GM23338 (cell line): ENCODE data around the gene PTGR3. TPM values are rescaled to one million over a fixed set of nuclear protein-coding genes. Genes with fewer than 3 reads are reported as not detected.

Experiments used
- ATAC-seq: fragments of 200-7000 bp; cut with Tn5 transposase; 3 replicates; pipeline ENCODE4 v1.9.1; 2020
- DNase-seq: peaks from one replicate; pipeline ENCODE4 v3.0.0-alpha.2; 2015; ENCODE audit warnings: low spot score
- H2AFZ ChIP-seq: fragments of 200-600 bp; sonication (generic); 2 replicates; pipeline ENCODE4 v1.8.0; 2016; ENCODE audit warnings: antibody characterized with exemption, mild to moderate bottlenecking, moderate library complexity
- H3F3A ChIP-seq: fragments of 200-600 bp; sonication (generic); replicated peaks from 2 replicates; pipeline ENCODE4 v1.8.0; 2017; ENCODE audit warnings: antibody characterized with exemption, mixed run types, low read depth
- H3K27ac ChIP-seq: fragments of 200-600 bp; sonication (generic); 2 replicates; pipeline ENCODE4 v1.6.1; 2016; ENCODE audit warnings: low read depth
- H3K27me3 ChIP-seq: fragments of 200-600 bp; sonication (generic); 2 replicates; pipeline ENCODE4 v1.8.0; 2016; ENCODE audit warnings: mild to moderate bottlenecking, mixed run types, moderate library complexity; ENCODE audit not compliant: insufficient read depth
- H3K36me3 ChIP-seq: fragments of 200-600 bp; sonication (generic); 2 replicates; pipeline ENCODE4 v1.8.0; 2016; ENCODE audit warnings: mild to moderate bottlenecking; ENCODE audit not compliant: insufficient read depth
- H3K4me1 ChIP-seq: fragments of 200-600 bp; sonication (generic); 2 replicates; pipeline ENCODE4 v1.8.0; 2016; ENCODE audit warnings: mild to moderate bottlenecking, moderate library complexity; ENCODE audit not compliant: insufficient read depth
- H3K4me2 ChIP-seq: fragments of 200-600 bp; sonication (generic); 2 replicates; pipeline ENCODE4 v1.7.1; 2017; ENCODE audit warnings: mixed run types
- H3K4me3 ChIP-seq: fragments of 200-600 bp; sonication (generic); 2 replicates; pipeline ENCODE4 v1.6.1; 2016; ENCODE audit warnings: mixed run types
- H3K79me2 ChIP-seq: fragments of 200-600 bp; sonication (generic); replicated peaks from 2 replicates; pipeline ENCODE4 v1.8.0; 2017; ENCODE audit warnings: mild to moderate bottlenecking; ENCODE audit not compliant: insufficient read depth
- H3K9me2 ChIP-seq: fragments of 200-600 bp; sonication (generic); 2 replicates; pipeline ENCODE4 v1.8.0; 2017; ENCODE audit not compliant: insufficient read depth
- H4K20me1 ChIP-seq: fragments of 200-600 bp; sonication (generic); replicated peaks from 2 replicates; pipeline ENCODE4 v1.8.0; 2017; ENCODE audit warnings: mild to moderate bottlenecking; ENCODE audit not compliant: insufficient read depth
- H3K27ac Mint-ChIP-seq: 2 replicates; pipeline ENCODE4 v1.8.0; 2020; ENCODE audit warnings: inconsistent platforms, mild to moderate bottlenecking, moderate library complexity, mixed read lengths
- H3K27me3 Mint-ChIP-seq: 3 replicates; pipeline ENCODE4 v1.8.0; 2022; ENCODE audit warnings: low read depth, mild to moderate bottlenecking, moderate library complexity, mixed read lengths, inconsistent platforms; ENCODE audit not compliant: insufficient read depth, poor library complexity
- H3K36me3 Mint-ChIP-seq: 3 replicates; pipeline ENCODE4 v1.8.0; 2021; ENCODE audit warnings: low read depth, mild to moderate bottlenecking, inconsistent platforms, moderate library complexity, mixed read lengths
- H3K4me1 Mint-ChIP-seq: 3 replicates; pipeline ENCODE4 v1.8.0; 2020; ENCODE audit warnings: mild to moderate bottlenecking, inconsistent platforms, mixed read lengths
- H3K4me3 Mint-ChIP-seq: 3 replicates; pipeline ENCODE4 v1.8.0; 2021; ENCODE audit warnings: moderate library complexity, mild to moderate bottlenecking, inconsistent platforms, mixed read lengths
- H3K9me3 Mint-ChIP-seq: 3 replicates; pipeline ENCODE4 v1.8.0; 2020; ENCODE audit warnings: moderate library complexity, mild to moderate bottlenecking, inconsistent platforms, mixed read lengths
- CREB1 ChIP-seq: fragments of 250-450 bp; sonication (Bioruptor Pico); IDR thresholded peaks from 2 replicates; pipeline ENCODE4 v1.5.0; 2020; ENCODE audit warnings: low read depth, mild to moderate bottlenecking, moderate library complexity
- CTCF ChIP-seq, 2 experiments: fragments of 200-600 bp in 1 of 2; sonication (generic) in 1 of 2; conservative IDR thresholded peaks; 2 replicates each; pipeline versions ENCODE4 v1.5.1 to v1.6.1; 2016 to 2017; ENCODE audit warnings: antibody characterized with exemption in 2 of 2, low read depth in 2 of 2, mild to moderate bottlenecking in 2 of 2, moderate library complexity in 1 of 2
- EZH2 ChIP-seq: fragments of 200-600 bp; sonication (generic); IDR thresholded peaks from one replicate; pipeline ENCODE4 v1.8.0; 2017; ENCODE audit warnings: antibody characterized with exemption, mild to moderate bottlenecking, low read depth; ENCODE audit not compliant: unreplicated experiment
- EZH2phosphoT487 ChIP-seq: fragments of 200-600 bp; sonication (generic); IDR thresholded peaks from one replicate; pipeline ENCODE4 v1.8.1; 2018; ENCODE audit warnings: antibody characterized with exemption; ENCODE audit not compliant: unreplicated experiment
- NANOG ChIP-seq: IDR thresholded peaks from 2 replicates; pipeline ENCODE4 v1.6.1; 2016; ENCODE audit warnings: antibody characterized with exemption, borderline replicate concordance
- POLR2AphosphoS5 ChIP-seq: IDR thresholded peaks from 2 replicates; pipeline ENCODE4 v1.6.1; 2016; ENCODE audit warnings: antibody characterized with exemption, low read depth
- ZNF114 ChIP-seq: fragments of 250-450 bp; sonication (Bioruptor Pico); IDR thresholded peaks from 2 replicates; pipeline ENCODE4 v1.5.0; 2020; ENCODE audit warnings: mild to moderate bottlenecking, moderate library complexity
- ZNF462 ChIP-seq: fragments of 250-450 bp; sonication (Bioruptor Pico); IDR thresholded peaks from 2 replicates; pipeline ENCODE4 v1.5.0; 2020; ENCODE audit warnings: mild to moderate bottlenecking, moderate library complexity
- polyA plus RNA-seq: library from polyadenylated mRNA; unstranded; fragments of >200 nt; fragmentation: Nextera tagmentation; extraction: Ambion mirVana; gene quantifications from 2 replicates; pipeline ENCODE4 v1.2.1, GENCODE V29; 2016
- total RNA-seq: library from RNA; depleted of rRNA; stranded (reverse); fragments of >200 nt; shearing (Covaris generic); gene quantifications from 2 replicates; pipeline ENCODE4 v1.2.3, GENCODE V29; 2014

Gene PTGR3
- total and polyA plus RNA-seq, 2 experiments from 2014 or later, result 0.84 to 1.5 TPM

GRCh38 chr18:75251466-75251865, 42.5 kb upstream of the PTGR3 start:
- Mint-ChIP-seq H3K27ac (no peak overlapping the region), H3K4me1 (no peaks in the 10 kb centered on the region; the same call in 2 of the 3 replicates), H3K4me3 (no peak overlapping the region), H3K36me3 (no peaks in the 10 kb centered on the region), H3K9me3 (no peaks in the 10 kb centered on the region), H3K27me3 (no peaks in the 10 kb centered on the region)
- no peaks in the 10 kb centered on the region for H3K27me3 ChIP-seq
- no peaks in the 10 kb centered on the region for H3K79me2 ChIP-seq
- H3F3A ChIP-seq, result no peaks in the 10 kb centered on the region
- no peaks in the 10 kb centered on the region for H3K36me3 ChIP-seq
- H3K9me2 ChIP-seq, result no peaks in the 10 kb centered on the region
- no peaks in the 10 kb centered on the region for H3K4me1 ChIP-seq
- no peak overlapping the region for H2AFZ ChIP-seq
- H3K4me2 ChIP-seq, result no peak overlapping the region
- TF ChIP-seq EZH2, result no peak
- no peak for TF ChIP-seq CTCF (conservative IDR thresholded peaks at IDR 0.05; ENCODE audit: low read depth in 2 of 2)
- no peak for TF ChIP-seq CREB1 (CRISPR knock-in tag)
- TF ChIP-seq ZNF462 (CRISPR knock-in tag), result no peak
- DNase-seq (no peak), ATAC-seq (no peak)
- no peak overlapping the region for H3K4me3 ChIP-seq
- H3K27ac ChIP-seq, result no peak overlapping the region
- no peaks in the 10 kb centered on the region for H4K20me1 ChIP-seq

GRCh38 chr18:75250471-75250821, 41.5 kb upstream of the PTGR3 start:
- Histone ChIP-seq H3F3A (no peaks in the 10 kb centered on the region), H3K27ac (no peak overlapping the region), H3K9me2 (no peaks in the 10 kb centered on the region), H3K4me3 (no peak overlapping the region), H3K36me3 (no peaks in the 10 kb centered on the region), H3K79me2 (no peaks in the 10 kb centered on the region), H2AFZ (no peak overlapping the region), H3K4me2 (no peak overlapping the region), H3K27me3 (no peaks in the 10 kb centered on the region), H3K4me1 (no peaks in the 10 kb centered on the region), H4K20me1 (no peaks in the 10 kb centered on the region)
- no peak overlapping the region for H3K4me3 Mint-ChIP-seq
- no peak overlapping the region for H3K27ac Mint-ChIP-seq
- no peaks in the 10 kb centered on the region; the same call in 2 of the 3 replicates for H3K4me1 Mint-ChIP-seq
- DNase-seq (no peak), ATAC-seq (peak; percentile 30; the same call in 2 of the 3 replicates)
- no peaks in the 10 kb centered on the region for H3K9me3 Mint-ChIP-seq
- H3K36me3 Mint-ChIP-seq, result no peaks in the 10 kb centered on the region
- H3K27me3 Mint-ChIP-seq, result no peaks in the 10 kb centered on the region
- TF ChIP-seq ZNF114 (CRISPR knock-in tag) (no peak), CTCF (conservative IDR thresholded peaks at IDR 0.05; ENCODE audit: low read depth in 2 of 2) (no peak), EZH2 (no peak), EZH2phosphoT487 (no peak), CREB1 (CRISPR knock-in tag) (no peak), NANOG (no peak), POLR2AphosphoS5 (no peak)
